Bronchial epithelial cell (primary cell): Measurements from ENCODE around the gene LRRC27. TPM values are rescaled to one million over a fixed set of nuclear protein-coding genes. Genes with fewer than 3 reads are reported as not detected.
A peak's percentile ranks its signal among the peaks of the same experiment; 100 is the strongest.
"Not testable (repeated sequence)": the region's sequence is repeated elsewhere in the genome, so short reads cannot be mapped to it uniquely, and the experiment has no call there.

ENCODE experiments used
- DNase-seq: peaks from one replicate; pipeline ENCODE4 v3.0.0-alpha.2; 2010; ENCODE audit warnings: low read depth
- FAIRE-seq: peaks from 2 replicates; lab custom pipeline; 2011; peaks lifted over from hg19 to GRCh38; lab: Jason Lieb, UNC
- H3K27me3 ChIP-seq: 2 replicates; pipeline ENCODE4 v1.5.1; 2011; ENCODE audit warnings: low read length; ENCODE audit not compliant: control insufficient read depth, insufficient read depth
- H3K36me3 ChIP-seq: 2 replicates; pipeline ENCODE4 v1.5.1; 2011; ENCODE audit warnings: low read length; ENCODE audit not compliant: control insufficient read depth, insufficient read depth
- H3K4me3 ChIP-seq: 2 replicates; pipeline ENCODE4 v1.5.1; 2011; ENCODE audit warnings: mild to moderate bottlenecking, low read depth, low read length, control low read depth
- CTCF ChIP-seq: IDR thresholded peaks from 2 replicates; pipeline ENCODE4 v1.5.1; 2011; ENCODE audit warnings: mild to moderate bottlenecking, moderate library complexity, low read length, control low read depth, inconsistent platforms; ENCODE audit not compliant: insufficient read depth, severe bottlenecking
- total RNA-seq: library from RNA; depleted of rRNA; stranded (reverse); fragments of >200 nt; gene quantifications from 2 replicates; pipeline ENCODE4 v1.2.1, GENCODE V29; 2014

The LRRC27 gene
- total RNA-seq, 1 donor from 2014 or later, result 4.7 TPM

GRCh38 chr10:132349766-132350165 is 17.8 kb downstream of the LRRC27 start:
- FAIRE-seq, result no peak
- Histone ChIP-seq H3K27me3 (no peaks in the 10 kb centered on the region), H3K36me3 (no peaks in the 10 kb centered on the region), H3K4me3 (no peak overlapping the region)
- DNase-seq, result no peak
- TF ChIP-seq CTCF, result no peak

- TF ChIP-seq CTCF, result no peak
Observed at GRCh38 chr10:132350391-132350790, 18.4 kb downstream of the LRRC27 start.

GRCh38 chr10:132350946-132351345 is 19.0 kb downstream of the LRRC27 start:
- H3K36me3 ChIP-seq, result no peaks in the 10 kb centered on the region
- FAIRE-seq (no peak), DNase-seq (no peak)
- TF ChIP-seq CTCF, result no peak
- no peak overlapping the region for H3K4me3 ChIP-seq
- no peaks in the 10 kb centered on the region for H3K27me3 ChIP-seq

More at GRCh38 chr10:132350391-132350790, 18.4 kb downstream of the LRRC27 start:
- Histone ChIP-seq H3K4me3 (no peak overlapping the region), H3K27me3 (no peaks in the 10 kb centered on the region), H3K36me3 (no peaks in the 10 kb centered on the region)
- no peak for FAIRE-seq
- DNase-seq, result no peak

GRCh38 chr10:132351611-132352010 is 19.6 kb downstream of the LRRC27 start:
- Histone ChIP-seq H3K4me3 (no peak overlapping the region), H3K36me3 (no peaks in the 10 kb centered on the region), H3K27me3 (no peaks in the 10 kb centered on the region)
- DNase-seq (no peak), FAIRE-seq (no peak)
- TF ChIP-seq CTCF, result no peak

- TF ChIP-seq CTCF, result peak; percentile 95
- H3K36me3 ChIP-seq, H3K27me3 ChIP-seq, H3K4me3 ChIP-seq, FAIRE-seq: not testable (repeated sequence)
- peak; percentile 25 for DNase-seq
Observed at GRCh38 chr10:132352462-132353308, 20.7 kb downstream of the LRRC27 start.
